T-helper 1 cell treated with Interleukin-12 subunit alpha and Interleukin-12 subunit beta and Interleukin-4 antibody, amounts not matched to agents 30 ng/mL and 1 ng/mL, for 36 hours (primary cell): Measurements from ENCODE around the gene PLEKHN1. TPM values are rescaled to one million over a fixed set of nuclear protein-coding genes. Genes with fewer than 3 reads are reported as not detected.

Experiments
- intact Hi-C: fragments of 100-400 bp; cut with micrococcal nuclease; formaldehyde crosslinking; loops from one replicate; pipeline ENCODE4 v1.15.1; 2024
- total RNA-seq: library from RNA; stranded (reverse); gene quantifications from 2 replicates; pipeline ENCODE4 v1.2.3, GENCODE V29; 2022

The PLEKHN1 gene
- total RNA-seq = 2.2 and 2.4 TPM in 2 replicates

DNA sequence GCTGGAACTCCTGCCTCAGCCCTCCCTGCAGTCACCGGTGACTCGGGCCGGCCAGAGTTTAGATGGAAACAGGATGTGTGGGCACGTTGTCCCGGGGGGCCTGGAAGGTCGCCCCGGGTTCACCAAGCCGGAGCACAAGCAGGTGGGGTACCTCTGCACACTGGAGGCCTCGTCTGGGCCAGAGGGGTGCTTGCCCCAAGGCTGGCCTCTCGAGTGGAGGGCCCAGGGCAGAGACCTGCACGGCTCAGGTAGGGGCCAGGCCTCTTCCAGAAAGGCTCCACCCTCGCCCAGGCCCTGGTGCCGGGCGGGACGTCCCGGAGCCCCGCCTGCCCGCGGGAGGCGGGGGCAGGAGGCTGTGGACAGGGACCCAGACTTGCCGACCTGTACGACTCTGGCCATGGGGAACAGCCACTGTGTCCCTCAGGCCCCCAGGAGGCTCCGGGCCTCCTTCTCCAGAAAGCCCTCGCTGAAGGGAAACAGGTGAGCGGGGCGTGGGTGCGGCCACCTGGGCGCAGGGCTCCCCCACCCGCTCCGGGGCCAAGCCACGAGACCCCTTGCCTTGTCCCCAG is at the start of gene PLEKHN1:
Gene PLEKHN1, plus strand, starts transcription at position 348 of the 569 bp plus-strand sequence. Its CDS starts 50 bp downstream, at position 398.
- intact Hi-C loops = loop anchor here (10.0 kb wide), 1 partner anchor 49 kb away; the partner anchor contains the start of gene ISG15

DNA sequence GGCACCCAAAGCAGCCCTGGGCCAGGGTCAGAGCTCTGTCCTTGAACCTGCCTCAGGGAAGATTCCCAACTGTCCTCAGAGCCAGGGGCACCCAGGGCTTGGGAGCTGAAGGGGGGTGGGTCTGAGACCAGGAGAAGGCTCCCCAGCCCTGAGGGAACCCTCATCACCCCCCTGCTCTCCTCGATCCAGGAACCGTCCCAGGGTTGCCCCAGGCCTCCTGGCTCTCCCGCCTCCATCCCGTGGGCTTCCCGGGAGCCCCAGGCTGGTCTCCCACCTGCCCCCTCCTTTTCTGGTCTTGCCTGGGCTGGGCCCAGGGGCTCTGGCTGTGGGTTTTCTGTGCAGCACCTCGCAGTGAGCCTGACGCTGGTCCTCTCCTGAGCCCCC is 49.2 kb upstream of the PLEKHN1 start:
- intact Hi-C loops = no loop called here

DNA sequence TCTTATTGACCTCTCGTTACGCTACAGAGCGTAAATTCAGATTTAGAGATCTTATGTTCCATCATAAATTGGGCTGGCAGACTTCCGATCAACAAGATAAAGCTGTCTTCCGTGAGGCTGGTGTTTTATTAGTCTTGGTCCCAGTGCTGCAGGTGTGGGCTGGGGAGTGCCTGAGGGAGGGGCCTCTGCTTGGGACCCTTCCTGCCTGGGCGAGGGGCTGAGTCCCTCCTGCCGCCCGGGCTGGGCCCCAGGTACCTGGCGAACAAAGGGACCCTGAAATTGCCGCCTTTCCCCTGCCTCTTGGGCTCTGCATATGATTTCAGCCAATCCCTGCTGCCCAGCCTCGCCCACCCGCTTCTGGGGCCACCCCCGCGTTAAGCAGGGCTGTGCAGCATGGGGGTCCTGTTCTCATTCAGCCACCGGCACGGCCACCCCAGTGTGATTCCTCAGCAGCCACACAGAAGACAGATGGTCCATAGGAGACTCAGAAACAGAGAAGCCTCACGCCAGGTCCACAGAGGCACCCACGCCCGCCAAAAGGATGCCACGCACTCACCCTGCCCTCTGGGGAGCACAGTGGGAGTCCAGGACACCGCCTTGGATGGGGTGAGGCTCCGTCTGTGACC is 48.7 kb upstream of the PLEKHN1 start:
- intact Hi-C loops = no loop called here

GRCh38 chr1:918353-918752 is 47.9 kb upstream of the PLEKHN1 start:
- intact Hi-C loops = no loop called here

DNA sequence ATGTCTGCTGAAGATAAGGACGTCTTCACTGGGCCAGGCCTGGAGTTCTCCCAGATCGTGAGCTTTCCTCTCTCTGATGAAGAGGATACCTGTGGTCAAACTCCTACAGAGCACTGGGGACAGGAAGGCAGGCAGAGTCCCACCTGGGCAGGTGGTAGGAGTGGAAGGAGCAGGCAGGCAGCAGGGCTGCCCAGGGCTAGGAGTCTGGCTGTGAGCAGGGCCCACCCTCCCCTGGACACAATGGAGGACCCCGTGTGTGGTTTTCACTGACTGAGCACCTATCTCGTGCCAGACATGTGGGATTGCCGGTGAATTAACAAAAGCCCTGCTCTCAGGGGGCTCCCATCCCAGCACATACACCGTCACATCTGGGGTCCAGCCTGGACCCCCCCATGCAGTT is 47.4 kb upstream of the PLEKHN1 start:
- intact Hi-C loops = no loop called here

- intact Hi-C loops = no loop called here
These were observed 46.9 kb upstream of the PLEKHN1 start for GRCh38 chr1:919271-919872.

DNA sequence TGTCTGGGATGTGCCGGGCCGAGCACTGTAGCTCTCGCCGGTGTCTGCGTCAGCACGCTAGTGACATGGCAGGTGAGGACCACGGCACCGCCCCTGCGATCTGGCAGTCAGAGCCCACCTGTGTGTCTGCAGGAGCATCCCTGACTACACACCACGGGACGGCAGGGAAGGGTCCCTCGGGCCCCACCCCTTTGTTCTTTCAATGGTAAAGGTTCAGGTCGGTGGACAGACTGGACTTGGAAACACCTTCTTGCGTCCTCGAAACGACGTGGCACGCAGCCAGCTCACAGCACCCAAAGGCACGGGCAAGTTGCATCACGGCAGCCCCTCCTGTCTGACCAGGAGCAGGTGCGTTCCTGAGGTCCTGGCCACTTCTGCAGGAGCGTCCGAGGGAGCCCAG is 46.3 kb upstream of the PLEKHN1 start:
- intact Hi-C loops = no loop called here

GRCh38 chr1:920521-920920 is 45.8 kb upstream of the PLEKHN1 start:
- intact Hi-C loops = no loop called here

DNA sequence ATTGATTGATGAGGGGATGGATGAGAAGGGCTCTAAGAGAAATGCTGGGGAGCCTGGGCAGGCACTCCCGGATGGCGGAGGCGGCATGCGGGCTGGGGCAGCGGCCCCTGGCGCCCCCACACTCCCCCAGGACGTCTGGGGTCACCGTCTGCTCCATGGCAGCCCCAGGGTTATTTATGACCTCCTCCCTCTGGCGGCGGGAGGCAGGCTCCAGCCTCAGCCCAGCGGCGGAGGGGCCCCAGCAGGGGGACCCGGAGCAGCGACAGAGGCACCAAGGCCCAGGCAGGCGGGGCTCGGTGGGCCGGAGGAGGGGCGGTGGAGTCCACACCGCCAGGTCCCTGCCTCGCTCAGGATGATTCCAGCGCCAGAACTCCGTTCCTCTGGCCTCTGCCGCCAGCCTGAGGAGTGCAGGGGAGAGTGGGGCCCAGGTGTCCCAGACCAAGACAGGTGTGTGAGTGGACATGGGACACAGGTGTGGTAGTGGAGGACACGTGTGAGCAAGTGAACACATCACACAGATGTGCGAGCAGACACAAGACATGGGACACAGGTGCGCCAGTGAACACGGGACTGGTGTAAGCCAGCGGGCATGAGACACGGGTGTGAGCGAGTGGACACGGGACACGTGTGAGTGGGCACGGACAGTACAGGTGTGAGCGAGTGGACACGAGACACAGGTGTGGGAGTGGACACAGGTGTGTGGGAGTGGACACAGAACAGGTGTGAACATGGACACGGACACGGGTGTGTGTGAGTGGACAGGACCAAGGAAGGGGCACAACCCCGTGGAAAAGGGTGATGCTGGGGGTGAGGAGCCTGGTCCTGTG is 45.1 kb upstream of the PLEKHN1 start:
- intact Hi-C loops = no loop called here

GRCh38 chr1:923131-923990 is 42.9 kb upstream of the PLEKHN1 start, which contains the start of gene SAMD11:
Gene SAMD11 (plus strand): TSS chr1:923923. CDS start chr1:924432, 509 bp downstream.
- intact Hi-C loops = no loop called here

DNA sequence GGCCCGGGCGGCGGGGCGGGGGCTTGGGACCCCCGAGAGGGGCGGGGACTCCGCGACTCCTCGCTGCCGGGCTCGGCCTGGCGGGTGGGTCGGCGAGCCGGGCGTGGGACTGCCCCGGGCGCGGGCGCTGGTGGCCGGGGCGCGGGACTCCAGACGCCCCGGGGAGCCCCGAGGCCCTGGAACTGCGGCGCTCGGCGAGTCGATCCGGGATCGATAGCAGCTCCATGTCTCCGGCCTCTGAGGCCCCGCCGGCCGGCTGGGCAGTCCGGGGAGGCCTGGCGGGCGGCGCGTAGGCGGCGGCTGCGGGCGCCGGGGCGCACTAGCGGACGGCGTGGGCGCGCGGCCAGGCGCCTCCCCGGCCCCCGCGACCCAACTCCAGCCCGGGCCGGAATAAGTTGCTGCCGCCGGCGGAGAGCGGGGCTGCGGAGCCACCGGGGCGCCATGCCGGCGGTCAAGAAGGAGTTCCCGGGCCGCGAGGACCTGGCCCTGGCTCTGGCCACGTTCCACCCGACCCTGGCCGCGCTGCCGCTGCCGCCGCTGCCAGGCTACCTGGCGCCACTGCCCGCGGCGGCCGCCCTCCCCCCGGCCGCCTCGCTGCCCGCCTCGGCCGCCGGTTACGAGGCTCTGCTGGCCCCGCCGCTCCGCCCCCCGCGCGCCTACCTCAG is 42.2 kb upstream of the PLEKHN1 start:
- intact Hi-C loops = no loop called here

GRCh38 chr1:924656-925560 is 41.4 kb upstream of the PLEKHN1 start:
- intact Hi-C loops = no loop called here

DNA sequence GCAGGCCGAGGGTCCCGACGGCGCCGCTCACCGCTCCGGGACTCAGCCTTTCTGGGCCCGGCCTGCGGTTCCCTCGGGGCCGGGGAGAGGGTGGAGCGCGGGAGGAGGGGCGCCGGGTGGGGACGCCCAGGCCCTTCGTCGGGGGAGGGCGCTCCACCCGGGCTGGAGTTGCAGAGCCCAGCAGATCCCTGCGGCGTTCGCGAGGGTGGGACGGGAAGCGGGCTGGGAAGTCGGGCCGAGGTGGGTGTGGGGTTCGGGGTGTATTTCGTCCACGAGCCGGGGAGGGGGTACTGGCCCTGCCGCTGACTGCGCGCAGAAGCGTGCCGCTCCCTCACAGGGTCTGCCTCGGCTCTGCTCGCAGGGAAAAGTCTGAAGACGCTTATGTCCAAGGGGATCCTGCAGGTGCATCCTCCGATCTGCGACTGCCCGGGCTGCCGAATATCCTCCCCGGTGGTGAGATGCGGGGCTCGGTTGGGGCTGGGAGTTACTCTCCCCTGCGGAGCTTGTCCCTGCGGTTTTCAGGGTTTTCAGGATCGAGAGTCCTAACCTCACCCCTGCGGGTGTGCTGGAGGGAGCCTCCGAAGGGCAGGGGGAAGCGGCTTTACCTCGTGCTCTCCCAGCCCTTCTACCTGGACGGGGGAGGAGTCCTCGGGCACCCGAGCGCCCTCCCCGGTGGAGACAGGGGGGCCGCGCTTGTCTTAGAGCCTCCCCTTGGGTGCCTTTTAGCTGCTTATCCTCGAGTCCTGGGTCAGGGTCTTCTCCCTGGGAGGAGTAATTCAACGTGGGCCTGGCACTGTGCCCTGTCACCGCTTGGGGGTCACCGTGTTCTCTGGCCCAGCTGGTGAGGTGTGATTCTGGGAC is 40.5 kb upstream of the PLEKHN1 start:
- intact Hi-C loops = no loop called here

DNA sequence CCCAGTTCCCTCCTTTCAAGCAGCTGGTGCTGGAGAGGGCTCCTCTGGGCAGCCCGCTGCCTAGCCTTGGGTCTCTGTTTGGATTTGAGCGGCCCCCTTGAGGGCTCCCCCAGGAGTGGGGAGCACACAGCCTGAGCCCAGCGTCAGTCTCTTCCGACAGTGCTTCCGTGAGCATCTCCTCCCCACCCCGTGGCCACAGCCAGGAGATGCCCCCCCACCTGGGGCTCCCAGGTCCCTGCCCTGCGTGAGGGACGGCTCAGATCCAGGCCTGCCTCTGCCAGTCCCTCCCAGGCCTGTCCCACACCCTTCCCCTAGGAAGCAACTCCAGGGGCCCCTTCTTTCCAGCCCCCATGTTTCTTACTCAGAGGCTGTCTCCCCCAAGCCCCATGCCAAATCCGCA is 39.0 kb upstream of the PLEKHN1 start:
- intact Hi-C loops = no loop called here

DNA sequence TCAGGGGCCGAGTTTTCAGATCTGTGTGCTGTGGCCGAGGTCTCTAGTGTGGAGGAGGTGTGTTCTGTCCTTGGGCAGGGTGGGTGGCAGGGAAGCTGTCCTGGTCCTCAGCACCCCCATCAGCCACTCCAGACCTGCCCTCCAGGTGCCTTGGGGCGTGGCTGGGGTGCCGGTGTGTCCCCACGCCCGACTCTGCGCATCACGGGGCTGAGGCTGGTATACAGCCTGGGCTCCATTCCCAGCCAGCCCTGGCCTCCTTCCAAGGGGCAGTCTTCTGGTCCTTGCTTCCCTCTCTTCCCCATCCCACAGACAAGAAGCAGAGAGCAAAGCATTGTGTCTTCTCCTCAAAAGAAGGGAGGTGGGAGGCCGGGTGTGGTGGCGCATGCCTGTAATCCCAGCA is 38.5 kb upstream of the PLEKHN1 start:
- intact Hi-C loops = no loop called here

DNA sequence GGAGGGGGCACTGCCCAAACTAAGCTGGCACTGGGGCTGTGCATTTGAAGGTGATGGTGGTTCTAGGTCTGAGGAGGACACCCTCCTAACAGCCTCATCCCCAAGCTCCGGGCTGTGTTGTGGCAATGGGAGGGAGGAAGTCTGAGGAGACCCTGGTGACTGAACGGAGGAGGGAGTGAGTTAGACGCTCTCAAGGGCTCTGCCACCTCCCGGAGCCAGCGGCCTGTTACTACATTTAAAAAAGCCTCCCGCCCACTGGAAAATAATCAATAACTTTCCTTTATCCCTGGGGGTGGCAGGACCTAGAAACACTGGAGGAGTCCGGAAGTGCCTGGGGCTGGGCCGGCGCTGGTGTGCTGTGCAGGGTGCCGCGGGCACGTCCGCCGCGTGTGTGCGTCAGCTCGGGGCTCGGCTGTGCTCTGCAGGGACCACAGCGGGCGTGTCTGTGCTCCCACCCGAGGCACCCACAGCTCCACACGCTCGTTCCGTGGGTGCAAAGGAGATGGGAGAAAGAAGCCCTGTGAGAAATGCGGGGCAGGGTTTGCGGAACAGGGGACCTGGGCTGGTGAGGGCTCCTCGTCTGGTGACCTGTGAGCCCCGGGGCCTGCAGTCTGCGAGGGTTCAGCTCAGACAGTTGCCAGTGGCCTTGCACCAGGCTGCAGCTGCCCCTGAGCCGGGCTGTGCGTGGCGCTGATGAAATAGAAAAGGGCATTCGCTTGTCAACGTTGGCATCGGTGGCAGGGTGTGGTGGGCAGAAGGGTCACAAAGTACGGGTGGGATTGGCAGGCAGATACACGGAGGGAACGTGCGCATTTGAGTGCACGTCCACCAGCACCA is 37.2 kb upstream of the PLEKHN1 start:
- intact Hi-C loops = no loop called here
